Activated CD4-positive, alpha-beta T cell treated with anti-CD3 and anti-CD28 coated beads, Interleukin-2, amount 50 U/mL, for 48 hours (primary cell): ENCODE data around the gene MYO1F.

ENCODE experiments used
- DNase-seq, 2 experiments: peaks; one replicate each; pipeline ENCODE4 v3.0.0-alpha.2; 2020

MYO1F gene

GRCh38 chr19:8489561-8490394 lies 87.5 kb downstream of the MYO1F start:
- DNase-seq: no peak

GRCh38 chr19:8488365-8488764 lies 88.9 kb downstream of the MYO1F start:
- no peak for DNase-seq

- peak; percentile 69 to 70 for DNase-seq
These were observed 89.9 kb downstream of the MYO1F start for GRCh38 chr19:8487137-8487851.

- DNase-seq: no peak
These were observed 90.5 kb downstream of the MYO1F start for GRCh38 chr19:8486661-8487136.

- no peak for DNase-seq
These were observed 91.5 kb downstream of the MYO1F start for GRCh38 chr19:8485561-8486371.

GRCh38 chr19:8484331-8484894 lies 92.8 kb downstream of the MYO1F start:
- no peak for DNase-seq

GRCh38 chr19:8483165-8483564 lies 94.1 kb downstream of the MYO1F start:
- no peak for DNase-seq

GRCh38 chr19:8482696-8483095 lies 94.5 kb downstream of the MYO1F start:
- no peak for DNase-seq

GRCh38 chr19:8481616-8482015 lies 95.6 kb downstream of the MYO1F start:
- no peak for DNase-seq

- no peak for DNase-seq
These were observed 96.0 kb downstream of the MYO1F start for GRCh38 chr19:8481201-8481600.

- no peak for DNase-seq
These were observed 98.6 kb downstream of the MYO1F start for GRCh38 chr19:8478598-8478997.

- DNase-seq: no peak
These were observed 99.4 kb downstream of the MYO1F start for GRCh38 chr19:8477889-8478288.

- DNase-seq: no peak
These were observed 100.7 kb downstream of the MYO1F start for GRCh38 chr19:8476524-8476923.

GRCh38 chr19:8475005-8475404 lies 102.2 kb downstream of the MYO1F start:
- no peak for DNase-seq

GRCh38 chr19:8473648-8474476 lies 103.4 kb downstream of the MYO1F start:
- DNase-seq: no peak
